HCT116 (cell line): ENCODE results near the gene NKRF. TPM values are rescaled to one million over a fixed set of nuclear protein-coding genes. Genes with fewer than 3 reads are reported as not detected.

Experiments
- ATAC-seq: fragments of 200-7000 bp; cut with Tn5 transposase; 2 replicates; pipeline ENCODE4 v1.9.1; 2020; ENCODE audit warnings: mild to moderate bottlenecking, moderate library complexity
- BruUV-seq: library from RNA; stranded (reverse); fragments of 400-500 nt; replicated peaks from 2 replicates; lab custom pipeline; 2021; lab: Mats Ljungman, UMichigan
- CTCF ChIA-PET: fragments of 300-600 bp; sonication (Branson Sonifier 250); formaldehyde crosslinking; loops from one replicate; lab custom pipeline; 2021; ENCODE audit warnings: antibody characterized with exemption; lab: Charles Lee
- POLR2A ChIA-PET: fragments of 300-600, 350-600 bp; sonication (Branson Sonifier 250); formaldehyde crosslinking; loops from one replicate; lab custom pipeline; 2021; ENCODE audit warnings: antibody characterized with exemption; lab: Charles Lee
- RAD21 ChIA-PET, 2 experiments: fragments of 300-600 bp; sonication (Branson Sonifier 250); formaldehyde crosslinking; loops; one replicate each; lab custom pipeline; 2023; ENCODE audit warnings: low total read pairs in 2 of 2; ENCODE audit not compliant: uncharacterized antibody in 2 of 2, unreplicated experiment in 2 of 2, low non-redundant PET in 1 of 2; lab: Charles Lee
- DNase-seq: peaks from one replicate; pipeline ENCODE4 v3.0.0-alpha.2; 2010; ENCODE audit warnings: low read depth, low spot score
- H2AFZ ChIP-seq: fragments of 200-600 bp; shearing (Covaris generic), sonication (generic); 2 replicates; pipeline ENCODE4 v1.6.1; 2017; ENCODE audit warnings: low read depth, mixed run types, mixed read lengths, antibody characterized with exemption, low read length; ENCODE audit not compliant: poor library complexity, severe bottlenecking
- H3K27ac ChIP-seq: 2 replicates; pipeline ENCODE4 v1.5.1; 2012; ENCODE audit warnings: low read depth, low read length
- H3K27me3 ChIP-seq: fragments of 200-600 bp; sonication (generic); 2 replicates; pipeline ENCODE4 v1.6.1; 2016; ENCODE audit warnings: mixed run types, low read length, mixed read lengths; ENCODE audit not compliant: insufficient read depth
- H3K36me3 ChIP-seq, 2 experiments: fragments of 200-500 bp in 1 of 2; fragments of 200-600 bp in 1 of 2; sonication (Bioruptor generic) in 1 of 2; sonication (generic) in 1 of 2; 2 replicates each; pipeline versions ENCODE4 v1.5.1 to v1.6.1; 2014 to 2016; ENCODE audit warnings: low read length in 2 of 2, inconsistent platforms in 1 of 2, mixed read lengths in 1 of 2, mixed run types in 1 of 2; ENCODE audit not compliant: insufficient read depth in 2 of 2, control insufficient read depth in 1 of 2
- H3K4me1 ChIP-seq, 2 experiments: fragments of 200-600 bp in 1 of 2; sonication (generic) in 1 of 2; 2 replicates each; pipeline versions ENCODE4 v1.5.1 to v1.6.1; 2012 to 2017; ENCODE audit warnings: low read length in 2 of 2, inconsistent platforms in 1 of 2, mild to moderate bottlenecking in 1 of 2, mixed read lengths in 1 of 2, mixed run types in 1 of 2, moderate library complexity in 1 of 2; ENCODE audit not compliant: insufficient read depth in 2 of 2, control insufficient read depth in 1 of 2
- H3K4me2 ChIP-seq: fragments of 200-600 bp; sonication (generic); 2 replicates; pipeline ENCODE4 v1.6.1; 2017; ENCODE audit warnings: mixed run types, low read length, mixed read lengths
- H3K4me3 ChIP-seq, 2 experiments: fragments of 200-600 bp in 1 of 2; sonication (generic) in 1 of 2; replicated peaks in 1 of 2; 2 replicates each; pipeline ENCODE4 v1.5.1; 2011 to 2016; ENCODE audit warnings: low read length in 2 of 2, control low read depth in 1 of 2, low read depth in 1 of 2, mild to moderate bottlenecking in 1 of 2, mixed read lengths in 1 of 2, mixed run types in 1 of 2
- H3K79me2 ChIP-seq: fragments of 200-600 bp; sonication (generic); 2 replicates; pipeline ENCODE4 v1.6.1; 2017; ENCODE audit warnings: mild to moderate bottlenecking, mixed run types, low read length, moderate library complexity, mixed read lengths; ENCODE audit not compliant: insufficient read depth
- H3K9ac ChIP-seq: fragments of 200-600 bp; sonication (generic); 2 replicates; pipeline ENCODE4 v1.6.1; 2016; ENCODE audit warnings: low read length, mixed read lengths
- H3K9me2 ChIP-seq: fragments of 200-600 bp; sonication (generic), shearing (Covaris generic); 2 replicates; pipeline ENCODE4 v1.6.1; 2017; ENCODE audit warnings: mixed run types, mild to moderate bottlenecking, moderate library complexity; ENCODE audit not compliant: insufficient read depth
- H3K9me3 ChIP-seq, 2 experiments: fragments of 200-500 bp in 1 of 2; fragments of 200-600 bp in 1 of 2; sonication (Bioruptor generic) in 1 of 2; sonication (generic) in 1 of 2; 2 replicates each; pipeline ENCODE4 v1.6.1; 2014 to 2017; ENCODE audit warnings: low read length in 2 of 2, mixed read lengths in 2 of 2, inconsistent platforms in 1 of 2, low read depth in 1 of 2, mild to moderate bottlenecking in 1 of 2, mixed run types in 1 of 2, moderate library complexity in 1 of 2; ENCODE audit not compliant: control insufficient read depth in 1 of 2, insufficient read depth in 1 of 2
- H4K20me1 ChIP-seq: fragments of 200-600 bp; sonication (generic), shearing (Covaris generic); 2 replicates; pipeline ENCODE4 v1.6.1; 2017; ENCODE audit warnings: mixed run types, mild to moderate bottlenecking, moderate library complexity; ENCODE audit not compliant: insufficient read depth
- EGR1 ChIP-seq: IDR thresholded peaks from 2 replicates; pipeline ENCODE4 v1.6.1; 2012; ENCODE audit warnings: low read depth
- RAD21 ChIP-seq: IDR thresholded peaks from 2 replicates; pipeline ENCODE4 v1.6.1; 2012; ENCODE audit warnings: low read depth, mild to moderate bottlenecking
- SIN3A ChIP-seq: IDR thresholded peaks from 2 replicates; pipeline ENCODE4 v1.6.1; 2012; ENCODE audit warnings: low read depth
- intact Hi-C: fragments of 100-400 bp; cut with micrococcal nuclease; formaldehyde crosslinking; loops from 2 replicates; pipeline ENCODE4 v1.10.0; 2022
- total RNA-seq: library from RNA; stranded (reverse); gene quantifications from one replicate; pipeline ENCODE4 v1.2.1, GENCODE V29; 2021; ENCODE audit not compliant: unreplicated experiment
- TF ChIP-seq, protein P1 (sequence below): IDR thresholded peaks from 2 replicates; pipeline ENCODE4 v1.6.1; 2012

NKRF gene
- total RNA-seq, 1 experiment from 2014 or later = 22.8 TPM

DNA sequence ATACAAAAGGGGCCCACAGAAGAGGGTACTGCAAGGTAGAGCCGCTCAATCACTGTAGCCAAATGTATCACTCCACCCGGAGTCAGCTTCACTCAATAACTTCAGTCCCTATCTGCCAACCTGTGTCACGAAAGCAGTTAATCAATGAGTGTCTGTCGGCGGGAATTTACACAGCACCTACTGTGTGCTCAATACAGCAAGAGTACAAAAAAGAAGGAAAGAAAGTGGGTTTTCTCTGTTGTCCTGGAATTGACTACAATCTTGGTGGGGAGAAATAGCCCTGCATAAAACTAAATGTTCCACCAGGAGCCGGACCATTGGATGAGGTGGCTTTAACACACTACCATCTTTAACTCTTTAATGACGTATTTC is 780 bp upstream of the NKRF start (continued):
- TF ChIP-seq, protein P1, sequence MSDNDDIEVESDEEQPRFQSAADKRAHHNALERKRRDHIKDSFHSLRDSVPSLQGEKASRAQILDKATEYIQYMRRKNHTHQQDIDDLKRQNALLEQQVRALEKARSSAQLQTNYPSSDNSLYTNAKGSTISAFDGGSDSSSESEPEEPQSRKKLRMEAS = no peak

DNA sequence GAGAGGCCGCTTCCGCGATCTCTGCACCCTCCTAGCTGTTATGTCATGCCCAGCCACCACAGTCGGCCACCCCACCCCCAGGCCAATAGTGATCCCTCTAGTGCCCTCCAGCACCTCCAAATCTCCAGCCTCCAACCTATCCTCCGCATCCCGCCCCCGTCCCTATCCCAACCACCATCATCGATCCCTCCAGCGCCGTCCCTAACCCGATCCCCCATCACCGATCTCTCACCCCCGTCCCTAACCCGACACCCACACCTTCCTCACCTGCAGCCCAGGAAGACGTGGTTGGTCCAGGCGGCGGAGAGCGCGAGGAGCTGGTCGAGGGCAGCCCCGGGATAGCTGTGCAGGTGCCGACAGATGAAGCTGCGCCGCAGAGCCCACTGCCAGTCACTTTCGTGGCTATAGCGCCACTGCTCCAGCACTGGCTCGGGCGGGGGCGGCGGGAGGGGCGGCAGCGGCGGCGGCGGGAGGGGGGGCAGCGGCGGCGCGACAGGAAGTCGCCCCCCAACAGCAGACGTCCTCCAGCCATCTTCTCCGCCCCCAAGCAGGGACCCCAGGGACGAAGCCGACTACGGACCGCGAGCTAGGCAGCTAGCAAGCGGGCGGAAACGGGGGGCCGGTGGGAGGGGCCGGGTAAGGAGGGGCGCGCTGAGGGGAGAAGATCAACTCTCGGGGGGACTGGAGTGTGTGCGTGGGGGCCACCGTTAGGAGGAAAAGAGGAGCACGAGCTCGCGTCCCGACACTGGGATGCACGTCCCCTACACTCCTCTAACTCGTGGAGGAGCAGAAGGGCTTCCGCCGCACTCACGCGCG is 552 bp downstream of the NKRF start:
- peak; percentile 53 for ATAC-seq
- POLR2A ChIA-PET = interaction anchor here (0.8 to 1.1 kb wide), 2 partner anchors 14 to 31 kb away, joined by 3 to 7 read pairs; no protein-coding TSS in a partner anchor
- H3K79me2 ChIP-seq = peaks cover 53% of the 10 kb centered on the region
- TF ChIP-seq SIN3A (0 out of 2 replicates have a peak, but pooled peaks have one; percentile 15), EGR1 (0 out of 2 replicates have a peak, but pooled peaks have one; percentile 14), RAD21 (no peak)
- TF ChIP-seq, all 23 proteins: peak for 2
- Histone ChIP-seq H3K4me3 (peak overlapping the region; percentile 75 to 77), H3K27me3 (no peaks in the 10 kb centered on the region), H4K20me1 (no peaks in the 10 kb centered on the region), H2AFZ (no peak overlapping the region), H3K4me1 (peaks cover 6 to 14% of the 10 kb centered on the region in 2 experiments; a peak in 3 of 4 replicates), H3K4me2 (peak overlapping the region; percentile 76), H3K9ac (peak overlapping the region; percentile 91), H3K9me3 (no peaks in the 10 kb centered on the region), H3K9me2 (no peaks in the 10 kb centered on the region), H3K27ac (peak overlapping the region; percentile 85), H3K36me3 (0 out of 4 replicates have a peak, but pooled peaks cover 0 to 2% of the 10 kb centered on the region in 2 experiments)
- ChIA-PET RAD21 (no interaction called here), CTCF (no interaction called here)
- no peak for DNase-seq
- intact Hi-C loops = no loop called here
- BruUV-seq = no TSS peak
